Liver (tissue), 9 donors: Measurements from ENCODE around the gene CDH22. TPM values are rescaled to one million over a fixed set of nuclear protein-coding genes. Genes with fewer than 3 reads are reported as not detected.

Source experiments
- DNase-seq: peaks from one replicate; pipeline ENCODE4 v3.0.0-alpha.2; 2017; ENCODE audit warnings: low spot score
- H3K27ac ChIP-seq, 2 donors: one replicate each; pipeline ENCODE4 v1.7.0; 2013; ENCODE audit warnings: inconsistent platforms in 2 of 2, low read length in 2 of 2, control low read depth in 1 of 2, low read depth in 1 of 2, mild to moderate bottlenecking in 1 of 2
- H3K27me3 ChIP-seq, 4 donors: one replicate each; pipeline versions ENCODE4 v1.6.1 to v1.7.0; 2013; ENCODE audit warnings: low read length in 3 of 4, inconsistent platforms in 1 of 4, mild to moderate bottlenecking in 1 of 4, moderate library complexity in 1 of 4; ENCODE audit not compliant: control insufficient read depth in 4 of 4, insufficient read depth in 4 of 4
- H3K36me3 ChIP-seq, 4 donors: one replicate each; pipeline versions ENCODE4 v1.6.1 to v1.7.0; 2013; ENCODE audit warnings: low read length in 3 of 4, mild to moderate bottlenecking in 3 of 4, low read depth in 1 of 4, moderate library complexity in 1 of 4; ENCODE audit not compliant: control insufficient read depth in 4 of 4, insufficient read depth in 3 of 4
- H3K4me1 ChIP-seq, 4 donors: one replicate each; pipeline versions ENCODE4 v1.6.1 to v1.7.0; 2013; ENCODE audit warnings: low read length in 3 of 4, mild to moderate bottlenecking in 3 of 4, moderate library complexity in 1 of 4; ENCODE audit not compliant: control insufficient read depth in 4 of 4, insufficient read depth in 4 of 4
- H3K4me3 ChIP-seq, 3 donors: one replicate each; pipeline versions ENCODE4 v1.6.1 to v1.7.0; 2013; ENCODE audit warnings: low read length in 3 of 3, control low read depth in 1 of 3, low read depth in 1 of 3, mild to moderate bottlenecking in 1 of 3
- H3K9ac ChIP-seq, 2 donors: one replicate each; pipeline ENCODE4 v1.7.0; 2013; ENCODE audit warnings: low read length in 2 of 2, mild to moderate bottlenecking in 2 of 2, moderate library complexity in 2 of 2, control low read depth in 1 of 2, low read depth in 1 of 2
- H3K9me3 ChIP-seq, 4 donors: one replicate each; pipeline versions ENCODE4 v1.6.1 to v1.7.0; 2013; ENCODE audit warnings: low read length in 3 of 4; ENCODE audit not compliant: control insufficient read depth in 4 of 4
- EGR1 ChIP-seq, 2 donors: IDR thresholded peaks; 2 replicates each; pipeline ENCODE4 v1.6.1; 2016 to 2018; ENCODE audit warnings: antibody characterized with exemption in 2 of 2, low read depth in 2 of 2
- FOXA1 ChIP-seq: IDR thresholded peaks from 2 replicates; pipeline ENCODE4 v1.6.1; 2016; ENCODE audit warnings: antibody characterized with exemption
- FOXA2 ChIP-seq: IDR thresholded peaks from 2 replicates; pipeline ENCODE4 v1.6.1; 2016; ENCODE audit warnings: antibody characterized with exemption
- GABPA ChIP-seq, 2 donors: IDR thresholded peaks in 1 of 2; conservative IDR thresholded peaks in 1 of 2; 2 replicates each; pipeline ENCODE4 v1.6.1; 2016; ENCODE audit warnings: antibody characterized with exemption in 2 of 2, mild to moderate bottlenecking in 1 of 2, moderate library complexity in 1 of 2
- HNF4A ChIP-seq, 2 donors: conservative IDR thresholded peaks; 2 replicates each; pipeline ENCODE4 v1.6.1; 2016; ENCODE audit warnings: antibody characterized with exemption in 2 of 2, mild to moderate bottlenecking in 2 of 2
- HNF4G ChIP-seq: IDR thresholded peaks from 2 replicates; pipeline ENCODE4 v1.6.1; 2016; ENCODE audit warnings: antibody characterized with exemption
- JUND ChIP-seq, 2 donors: IDR thresholded peaks; 2 replicates each; pipeline ENCODE4 v1.6.1; 2016; ENCODE audit warnings: antibody characterized with exemption in 2 of 2
- MAX ChIP-seq: IDR thresholded peaks from 2 replicates; pipeline ENCODE4 v1.6.1; 2016; ENCODE audit warnings: antibody characterized with exemption
- NR2F2 ChIP-seq: IDR thresholded peaks from 2 replicates; pipeline ENCODE4 v1.6.1; 2016; ENCODE audit warnings: antibody characterized with exemption
- RAD21 ChIP-seq, 2 donors: IDR thresholded peaks; 2 replicates each; pipeline ENCODE4 v1.6.1; 2016; ENCODE audit warnings: antibody characterized with exemption in 2 of 2, mild to moderate bottlenecking in 2 of 2
- REST ChIP-seq: IDR thresholded peaks from 2 replicates; pipeline ENCODE4 v1.6.1; 2016; ENCODE audit warnings: antibody characterized with exemption, mild to moderate bottlenecking
- RXRA ChIP-seq, 2 donors: IDR thresholded peaks; 2 replicates each; pipeline ENCODE4 v1.6.1; 2017 to 2018; ENCODE audit warnings: antibody characterized with exemption in 2 of 2, mild to moderate bottlenecking in 1 of 2
- ZBTB33 ChIP-seq: IDR thresholded peaks from 2 replicates; pipeline ENCODE4 v1.6.1; 2016; ENCODE audit warnings: antibody characterized with exemption
- WGBS: extraction: QIAGEN DNeasy Blood & Tissue Kit; methylation state at CpG from one replicate; pipeline ENCODE4 v1.1.7; 2013; 5-methylcytosine and 5-hydroxymethylcytosine counted together
- polyA plus RNA-seq, 2 donors: library from polyadenylated mRNA; stranded (reverse) in 1 of 2; unstranded in 1 of 2; fragments of 200-250 nt in 1 of 2; fragments of >200 nt in 1 of 2; fragmentation: Nextera tagmentation in 1 of 2; extraction: Ambion mirVana in 1 of 2; gene quantifications; one replicate each; pipeline versions ENCODE4 v1.2.1 to v1.2.3, GENCODE V29; 2013 to 2015
- total RNA-seq, 2 donors: library from RNA; depleted of rRNA; stranded (reverse); fragments of >200 nt; gene quantifications; one replicate each; pipeline ENCODE4 v1.2.3, GENCODE V29; 2014
- TF ChIP-seq, protein P1 (sequence below): fragments of 150-350 bp; IDR thresholded peaks from 2 replicates; pipeline ENCODE4 v1.5.1; 2017; ENCODE audit warnings: improper control_type of control experiment, low read depth, low read length; ENCODE audit not compliant: missing input control
- TF ChIP-seq, protein P2 (sequence below): IDR thresholded peaks from 2 replicates; pipeline ENCODE4 v1.6.1; 2016; ENCODE audit warnings: antibody characterized with exemption
- donor health status: healthy.
- donor health status: healthy.
- donor health status: healthy.
- donor health status: healthy.
- donor health status: healthy.

The CDH22 gene
- total and polyA plus RNA-seq, 4 donors = 0.02 TPM; not detected in 3

DNA sequence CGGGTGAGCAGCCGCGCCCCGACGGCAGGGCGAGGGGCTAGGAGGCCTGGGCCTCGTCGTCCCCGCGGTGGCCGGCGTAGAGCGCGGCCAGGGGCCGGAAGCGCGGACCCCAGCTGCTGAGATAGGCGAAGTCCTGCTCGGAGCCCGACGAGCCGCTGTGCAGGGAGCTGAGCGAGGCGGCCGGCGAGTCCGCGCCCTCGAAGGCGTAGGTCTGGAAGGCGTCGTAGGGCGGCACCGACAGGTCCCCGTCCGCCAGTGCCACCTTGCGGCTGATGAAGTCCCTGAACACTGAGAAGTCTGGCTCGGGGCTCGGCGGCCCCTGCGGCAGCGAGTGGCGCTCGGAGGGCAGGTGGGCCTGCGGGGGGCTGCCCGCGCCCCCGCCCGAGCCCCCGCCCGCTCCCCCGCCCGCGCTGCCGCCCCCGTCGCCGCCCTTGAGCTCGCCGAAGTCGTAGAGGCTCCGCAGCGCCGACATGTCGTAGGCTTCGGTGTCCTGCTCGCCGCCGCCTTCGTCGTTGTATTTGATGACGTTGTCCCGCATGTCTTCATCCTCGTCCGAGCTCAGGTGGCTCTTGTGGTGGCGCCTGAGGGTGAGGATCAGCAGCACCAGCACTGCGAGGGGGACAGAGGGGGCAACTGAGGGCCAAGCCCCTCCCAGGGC is 133.7 kb downstream of the CDH22 start:
- H3K27me3 ChIP-seq = peaks cover 0 to 14% (median 7%) of the 10 kb centered on the region in 4 donors
- no peaks in the 10 kb centered on the region for H3K9me3 ChIP-seq
- no peaks in the 10 kb centered on the region for H3K36me3 ChIP-seq
- no peak overlapping the region for H3K9ac ChIP-seq
- DNase-seq = peak; percentile 70
- TF ChIP-seq REST (no peak), RAD21 (IDR thresholded peaks at IDR 0.05) (peak in 1 of 2 donors; percentile 72)
- TF ChIP-seq, protein P1, sequence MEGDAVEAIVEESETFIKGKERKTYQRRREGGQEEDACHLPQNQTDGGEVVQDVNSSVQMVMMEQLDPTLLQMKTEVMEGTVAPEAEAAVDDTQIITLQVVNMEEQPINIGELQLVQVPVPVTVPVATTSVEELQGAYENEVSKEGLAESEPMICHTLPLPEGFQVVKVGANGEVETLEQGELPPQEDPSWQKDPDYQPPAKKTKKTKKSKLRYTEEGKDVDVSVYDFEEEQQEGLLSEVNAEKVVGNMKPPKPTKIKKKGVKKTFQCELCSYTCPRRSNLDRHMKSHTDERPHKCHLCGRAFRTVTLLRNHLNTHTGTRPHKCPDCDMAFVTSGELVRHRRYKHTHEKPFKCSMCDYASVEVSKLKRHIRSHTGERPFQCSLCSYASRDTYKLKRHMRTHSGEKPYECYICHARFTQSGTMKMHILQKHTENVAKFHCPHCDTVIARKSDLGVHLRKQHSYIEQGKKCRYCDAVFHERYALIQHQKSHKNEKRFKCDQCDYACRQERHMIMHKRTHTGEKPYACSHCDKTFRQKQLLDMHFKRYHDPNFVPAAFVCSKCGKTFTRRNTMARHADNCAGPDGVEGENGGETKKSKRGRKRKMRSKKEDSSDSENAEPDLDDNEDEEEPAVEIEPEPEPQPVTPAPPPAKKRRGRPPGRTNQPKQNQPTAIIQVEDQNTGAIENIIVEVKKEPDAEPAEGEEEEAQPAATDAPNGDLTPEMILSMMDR = peak; percentile 55
- H3K4me3 ChIP-seq = peak overlapping the region in 1 of 3 donors; percentile 33
- WGBS = 7% methylated on average over 77 of the region's 77 CpGs
- H3K4me1 ChIP-seq = peaks cover 0 to 4% (median 0%) of the 10 kb centered on the region in 4 donors
- no peak overlapping the region for H3K27ac ChIP-seq

DNA sequence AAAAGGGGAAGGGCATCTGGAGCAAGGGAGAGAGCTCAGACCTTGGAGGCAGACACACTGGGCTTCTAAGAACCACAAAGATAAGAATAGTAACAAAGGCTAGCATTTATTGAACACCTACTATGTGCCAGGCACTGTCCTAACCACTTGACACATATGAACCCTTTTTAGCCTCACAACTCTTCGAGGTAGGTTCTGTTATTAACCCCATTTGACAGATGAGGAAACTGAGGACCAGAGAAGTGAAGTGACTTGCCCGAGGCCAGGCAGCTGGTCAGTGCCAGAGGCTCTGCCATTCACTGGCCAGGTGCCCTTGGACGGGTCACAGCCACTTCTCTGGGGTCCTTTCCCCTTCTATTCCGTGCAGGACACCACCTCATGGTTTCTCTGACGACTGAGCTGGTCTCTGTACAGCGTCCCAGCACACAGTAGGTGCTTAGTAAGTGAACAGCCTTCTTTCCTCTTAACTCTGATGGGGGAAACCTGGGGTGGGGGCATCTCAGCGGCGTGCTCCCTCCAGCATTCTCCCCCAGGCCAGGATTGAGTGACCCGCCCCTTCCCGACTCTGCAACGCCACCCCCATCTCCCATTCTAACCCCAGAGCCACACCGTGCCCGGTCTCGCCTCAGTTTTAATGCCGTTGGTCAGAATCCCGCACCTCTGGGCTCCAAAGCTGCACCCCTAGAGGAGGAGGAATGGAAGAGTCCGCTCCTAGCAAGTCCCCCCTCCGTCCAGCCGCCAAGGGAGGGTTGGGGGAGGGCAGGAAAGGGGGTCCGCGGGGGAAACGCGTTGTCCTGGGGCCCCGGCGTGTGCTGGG is 134.4 kb downstream of the CDH22 start:
- no peak for DNase-seq
- 24% methylated on average over 25 of the region's 25 CpGs for WGBS
- no peak overlapping the region for H3K4me3 ChIP-seq

More for the DNA sequence above, 134.4 kb downstream of the CDH22 start:
- TF ChIP-seq ZBTB33 (no peak), FOXA1 (no peak), REST (no peak), GABPA (IDR thresholded peaks at IDR 0.05 in 1 of 2, conservative IDR thresholded peaks at IDR 0.05 in 1 of 2) (no peak), HNF4G (no peak), EGR1 (IDR thresholded peaks at IDR 0.05; ENCODE audit: low read depth in 2 of 2) (no peak), RAD21 (IDR thresholded peaks at IDR 0.05) (no peak), HNF4A (conservative IDR thresholded peaks at IDR 0.05) (no peak), NR2F2 (no peak), MAX (no peak), RXRA (IDR thresholded peaks at IDR 0.05) (no peak), FOXA2 (no peak), JUND (IDR thresholded peaks at IDR 0.05) (no peak)
- TF ChIP-seq, protein P2, sequence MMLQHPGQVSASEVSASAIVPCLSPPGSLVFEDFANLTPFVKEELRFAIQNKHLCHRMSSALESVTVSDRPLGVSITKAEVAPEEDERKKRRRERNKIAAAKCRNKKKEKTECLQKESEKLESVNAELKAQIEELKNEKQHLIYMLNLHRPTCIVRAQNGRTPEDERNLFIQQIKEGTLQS = no peak
- TF ChIP-seq, protein P1 = no peak
- H3K9me3 ChIP-seq = no peaks in the 10 kb centered on the region
- peaks cover 0 to 14% (median 7%) of the 10 kb centered on the region in 4 donors for H3K27me3 ChIP-seq
- no peaks in the 10 kb centered on the region for H3K36me3 ChIP-seq
- H3K27ac ChIP-seq = no peak overlapping the region
- H3K4me1 ChIP-seq = peaks cover 0 to 4% (median 0%) of the 10 kb centered on the region in 4 donors
- H3K9ac ChIP-seq = no peak overlapping the region
